ENCODE measurements around the gene OSBPL2. TPM values are rescaled to one million over a fixed set of nuclear protein-coding genes. Genes with fewer than 3 reads are reported as not detected.

OSBPL2 gene
- total and polyA plus RNA-seq, 10 donors: 9.2 to 81.7 (median 48.4) TPM

GRCh38 chr20:62253398-62253797 is 15.1 kb downstream of the OSBPL2 start:
- DNase-seq: no peak
- no peak for TF ChIP-seq POLR2A (IDR thresholded peaks at IDR 0.05)
- no peak for TF ChIP-seq CTCF (IDR thresholded peaks at IDR 0.05 in 8 of 11, conservative IDR thresholded peaks at IDR 0.05 in 3 of 11)
- TF ChIP-seq POLR2AphosphoS5 (IDR thresholded peaks at IDR 0.05): no peak
- WGBS, 5 donors: 86 to 92% (median 90%) methylated on average over 6 of the region's 6 CpGs
- peaks cover 6 to 46% (median 35%) of the 10 kb centered on the region in 6 donors for H3K4me1 ChIP-seq
- no peak overlapping the region for H3K4me3 ChIP-seq
- no peaks in the 10 kb centered on the region for H3K9me3 ChIP-seq
- H3K27ac ChIP-seq: no peak overlapping the region
- intact Hi-C loops (cut with DNase I; ENCODE audit: low total_unique reads): no loop called here
- no peaks in the 10 kb centered on the region for H3K27me3 ChIP-seq (replicated peaks in 1 of 7)
- H3K36me3 ChIP-seq: peaks cover 0 to 61% (median 23%) of the 10 kb centered on the region in 6 donors

DNA sequence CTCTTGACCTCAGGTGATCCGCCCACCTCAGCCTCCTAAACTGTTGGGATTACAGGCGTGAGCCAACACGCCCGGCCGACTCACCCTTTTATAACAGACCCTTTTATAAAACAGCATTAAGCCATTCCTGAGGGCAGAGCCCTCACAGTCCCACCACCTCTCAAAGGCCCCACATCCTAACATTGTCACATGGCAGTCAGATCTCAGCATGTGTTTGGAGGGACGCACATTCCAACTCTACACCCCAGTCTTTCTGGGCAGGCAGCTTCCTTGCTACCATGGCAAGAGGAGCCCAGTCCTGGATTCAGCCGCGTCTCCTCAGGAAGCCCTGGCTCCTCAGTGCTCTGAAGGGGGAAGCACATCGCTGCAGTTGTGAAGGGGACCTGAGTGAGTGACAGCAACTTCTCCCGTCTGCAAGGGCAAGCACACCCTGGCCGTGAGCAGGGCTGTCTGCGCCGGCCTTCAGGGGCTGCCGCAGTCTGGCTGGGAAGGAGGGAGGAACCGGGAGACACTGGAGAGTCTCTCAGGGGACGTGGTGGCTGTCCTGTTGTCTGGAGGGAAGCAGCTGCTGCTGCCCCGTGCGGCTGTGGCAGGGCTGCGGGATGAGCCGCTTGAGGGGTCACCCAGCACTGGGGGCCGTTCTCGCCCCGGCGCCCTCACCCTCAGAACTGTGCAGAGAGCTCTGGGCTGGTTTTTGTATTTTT is 15.9 kb downstream of the OSBPL2 start:
- 85 to 91% (median 88%) methylated on average over 16 to 24 of the region's 24 CpGs for WGBS, 5 donors
- TF ChIP-seq POLR2A (IDR thresholded peaks at IDR 0.05) (no peak), POLR2AphosphoS5 (IDR thresholded peaks at IDR 0.05) (peak in 1 of 3 donors; percentile 34)
- H3K4me3 ChIP-seq: no peak overlapping the region
- intact Hi-C loops (cut with DNase I; ENCODE audit: low total_unique reads): no loop called here
- peaks cover 6 to 38% (median 27%) of the 10 kb centered on the region in 6 donors for H3K4me1 ChIP-seq
- H3K9me3 ChIP-seq: no peaks in the 10 kb centered on the region
- peaks cover 0 to 69% (median 29%) of the 10 kb centered on the region in 6 donors for H3K36me3 ChIP-seq
- no peak for DNase-seq
- H3K27me3 ChIP-seq (replicated peaks in 1 of 7): no peaks in the 10 kb centered on the region
- no peak overlapping the region for H3K27ac ChIP-seq

- Histone ChIP-seq H3K27ac (no peak overlapping the region), H3K36me3 (peaks cover 0 to 87% (median 47%) of the 10 kb centered on the region in 6 donors), H3K9me3 (no peaks in the 10 kb centered on the region), H3K27me3 (replicated peaks in 1 of 7) (no peaks in the 10 kb centered on the region), H3K4me3 (no peak overlapping the region), H3K4me1 (peaks cover 0 to 20% (median 11%) of the 10 kb centered on the region in 6 donors)
- 91 to 97% (median 96%) methylated on average over 10 of the region's 10 CpGs for WGBS, 5 donors
- no peak for DNase-seq
- intact Hi-C loops (cut with DNase I; ENCODE audit: low total_unique reads): no loop called here
- no peak for TF ChIP-seq CTCF (IDR thresholded peaks at IDR 0.05 in 8 of 11, conservative IDR thresholded peaks at IDR 0.05 in 3 of 11)
- TF ChIP-seq POLR2AphosphoS5 (IDR thresholded peaks at IDR 0.05): no peak
- no peak for TF ChIP-seq POLR2A (IDR thresholded peaks at IDR 0.05)
These were observed 17.7 kb downstream of the OSBPL2 start for GRCh38 chr20:62255976-62256375.

DNA sequence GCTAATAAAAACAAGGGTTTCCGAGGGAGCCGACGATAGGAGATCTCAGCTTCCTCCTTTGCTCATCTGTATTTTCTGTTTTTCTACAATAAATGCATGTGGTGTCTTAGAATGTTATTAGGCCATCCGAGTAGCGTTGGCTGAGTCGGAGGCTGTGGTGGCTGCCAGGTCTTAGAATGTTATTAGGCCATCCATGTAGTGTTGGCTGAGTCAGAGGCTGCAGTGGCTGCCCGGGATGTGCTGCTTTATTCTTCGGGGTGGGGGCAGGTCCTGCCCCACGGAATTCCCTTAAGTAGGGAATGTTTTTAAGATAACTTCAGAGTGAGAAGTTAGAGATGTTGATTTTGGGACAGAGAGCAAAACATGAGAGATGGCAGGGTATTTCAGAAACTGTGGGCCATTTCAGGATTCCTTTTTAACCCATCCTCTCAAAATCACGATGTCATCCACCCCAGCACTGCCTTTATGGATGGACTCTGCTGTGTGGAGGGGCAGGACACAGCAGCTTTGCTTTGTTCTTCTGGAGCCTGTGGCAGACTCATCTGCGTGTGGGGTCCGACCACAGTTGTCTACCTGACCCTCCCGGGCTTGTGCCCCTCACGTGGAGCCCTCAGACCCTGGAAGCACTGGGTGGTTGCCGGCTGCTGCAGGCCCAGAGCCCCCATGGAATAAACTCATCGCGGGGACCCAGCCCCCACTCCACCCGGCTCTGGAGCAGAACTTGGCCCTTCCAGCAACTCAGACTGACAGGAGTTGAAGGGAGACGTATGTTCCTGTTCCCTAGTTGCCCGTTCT is 20.4 kb downstream of the OSBPL2 start:
- Histone ChIP-seq H3K36me3 (peaks cover 2 to 100% (median 73%) of the 10 kb centered on the region in 6 donors), H3K27me3 (replicated peaks in 1 of 7) (no peaks in the 10 kb centered on the region), H3K4me3 (no peak overlapping the region), H3K9me3 (no peaks in the 10 kb centered on the region), H3K27ac (no peak overlapping the region), H3K4me1 (no peaks in the 10 kb centered on the region)
- DNase-seq: no peak
- intact Hi-C loops (cut with DNase I; ENCODE audit: low total_unique reads): no loop called here
- TF ChIP-seq POLR2A (IDR thresholded peaks at IDR 0.05) (no peak), POLR2AphosphoS5 (IDR thresholded peaks at IDR 0.05) (no peak), CTCF (IDR thresholded peaks at IDR 0.05 in 8 of 11, conservative IDR thresholded peaks at IDR 0.05 in 3 of 11) (no peak)
- WGBS, 5 donors: 83 to 97% (median 92%) methylated on average over 18 to 20 of the region's 20 CpGs

Measured in spleen (tissue), 11 donors.